ENCODE results near the gene ANKRD65. TPM values are rescaled to one million over a fixed set of nuclear protein-coding genes. Genes with fewer than 3 reads are reported as not detected.

Gene ANKRD65
- polyA plus RNA-seq, 2 donors = 10.6 to 12.4 TPM

DNA sequence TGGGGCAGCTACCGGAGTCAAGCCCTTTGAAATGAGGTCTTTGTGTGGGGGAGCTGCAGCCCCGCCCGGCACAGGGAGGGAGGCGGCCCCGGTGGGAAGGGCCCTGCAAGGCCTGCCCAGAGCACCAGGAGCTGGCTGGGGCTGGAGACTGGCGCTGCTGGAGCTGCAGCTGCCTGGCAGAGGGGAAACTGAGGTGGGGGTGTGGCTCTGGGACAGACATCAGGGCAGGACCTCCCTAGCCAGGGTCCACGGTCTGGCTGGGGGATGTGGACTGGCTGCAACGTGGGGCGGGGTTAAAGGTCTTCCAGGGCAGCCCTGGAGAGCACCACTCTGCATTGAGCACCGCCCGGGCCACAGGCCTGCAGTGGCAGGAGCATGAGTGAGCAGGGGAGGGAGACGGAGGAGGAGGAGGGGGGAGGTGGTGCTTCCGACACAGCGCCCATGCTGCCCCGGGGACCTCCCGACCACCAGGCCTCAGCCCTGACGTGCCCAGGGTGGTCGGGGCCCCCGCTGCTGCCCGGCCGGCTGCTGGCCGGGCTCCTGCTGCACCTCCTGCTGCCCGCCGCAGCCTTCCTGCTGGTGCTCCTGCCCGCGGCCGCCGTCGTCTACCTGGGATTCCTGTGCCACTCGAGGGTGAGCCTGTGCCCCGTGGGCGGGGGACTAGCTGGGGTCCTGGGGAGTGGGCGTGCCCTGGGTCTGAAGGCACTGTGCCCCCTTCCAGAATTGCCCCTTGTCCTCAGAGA is 4.8 kb upstream of the ANKRD65 start:
- H3K27me3 ChIP-seq (ENCODE audit: control insufficient read depth in 1 of 2, insufficient read depth in 2 of 2, low read length in 2 of 2) = no peaks in the 10 kb centered on the region
- H3K4me1 ChIP-seq (ENCODE audit: control insufficient read depth in 2 of 2, insufficient read depth in 2 of 2, low read length in 1 of 2) = peaks cover 15 to 16% of the 10 kb centered on the region in 2 donors
- H3K36me3 ChIP-seq (ENCODE audit: control insufficient read depth in 2 of 2, insufficient read depth in 2 of 2, low read length in 1 of 2) = no peaks in the 10 kb centered on the region
- no peaks in the 10 kb centered on the region for H3K9me3 ChIP-seq (ENCODE audit: control insufficient read depth in 2 of 2, insufficient read depth in 1 of 2, low read depth in 1 of 2, low read length in 1 of 2)
- no peak overlapping the region for H3K27ac ChIP-seq (ENCODE audit: low read depth in 2 of 2, low read length in 1 of 2)
- no peak overlapping the region for H3K4me3 ChIP-seq (ENCODE audit: low read depth in 1 of 2, low read length in 2 of 2)
- WGBS, 2 donors = 39 to 40% methylated on average over 14 to 33 of the region's 33 CpGs

DNA sequence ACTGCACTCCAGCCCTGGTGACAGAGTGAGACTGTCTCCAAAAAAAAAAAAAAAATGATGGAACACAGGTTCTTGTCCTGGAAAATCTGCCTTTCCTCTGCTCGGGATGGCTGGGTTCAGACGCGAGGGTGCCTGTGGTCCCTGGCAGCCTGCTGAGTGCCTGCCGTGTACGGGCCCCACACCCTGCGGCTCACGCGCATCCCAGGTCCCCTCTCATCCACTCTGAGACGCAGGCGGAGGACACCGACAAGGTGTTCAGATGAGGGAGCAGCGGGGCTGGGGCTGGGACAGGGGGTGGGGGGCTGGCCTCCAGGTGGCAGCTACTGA is 4.3 kb upstream of the ANKRD65 start:
- H3K9me3 ChIP-seq (ENCODE audit: control insufficient read depth in 2 of 2, insufficient read depth in 1 of 2, low read depth in 1 of 2, low read length in 1 of 2) = no peaks in the 10 kb centered on the region
- H3K4me3 ChIP-seq (ENCODE audit: low read depth in 1 of 2, low read length in 2 of 2) = no peak overlapping the region
- H3K4me1 ChIP-seq (ENCODE audit: control insufficient read depth in 2 of 2, insufficient read depth in 2 of 2, low read length in 1 of 2) = peaks cover 17 to 19% of the 10 kb centered on the region in 2 donors
- no peak overlapping the region for H3K27ac ChIP-seq (ENCODE audit: low read depth in 2 of 2, low read length in 1 of 2)
- H3K36me3 ChIP-seq (ENCODE audit: control insufficient read depth in 2 of 2, insufficient read depth in 2 of 2, low read length in 1 of 2) = no peaks in the 10 kb centered on the region
- WGBS, 2 donors = 80 to 85% methylated on average over 12 of the region's 12 CpGs
- no peaks in the 10 kb centered on the region for H3K27me3 ChIP-seq (ENCODE audit: control insufficient read depth in 1 of 2, insufficient read depth in 2 of 2, low read length in 2 of 2)

DNA sequence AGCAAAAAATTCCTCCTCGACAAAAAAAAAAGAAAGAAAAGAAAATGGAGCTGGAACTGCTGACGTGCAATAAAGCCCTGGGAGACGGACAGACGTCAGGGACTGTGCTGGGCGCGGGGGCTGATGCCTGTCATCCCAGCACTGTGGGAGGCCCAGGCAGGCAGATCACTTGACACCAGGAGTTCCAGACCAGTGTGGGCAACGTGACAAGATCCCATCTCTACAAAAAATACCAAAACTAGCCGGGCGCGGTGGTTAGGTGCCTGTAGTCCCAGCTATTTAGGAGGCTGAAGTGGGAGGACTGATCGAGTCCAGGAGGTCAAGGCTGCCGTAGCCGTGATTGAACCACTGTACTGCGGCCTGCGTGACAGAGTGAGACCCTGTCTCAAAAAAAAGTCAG is 3.6 kb upstream of the ANKRD65 start:
- Histone ChIP-seq H3K4me3 (ENCODE audit: low read depth in 1 of 2, low read length in 2 of 2) (no peak overlapping the region), H3K27ac (ENCODE audit: low read depth in 2 of 2, low read length in 1 of 2) (no peak overlapping the region), H3K4me1 (ENCODE audit: control insufficient read depth in 2 of 2, insufficient read depth in 2 of 2, low read length in 1 of 2) (peaks cover 16 to 20% of the 10 kb centered on the region in 2 donors), H3K9me3 (ENCODE audit: control insufficient read depth in 2 of 2, insufficient read depth in 1 of 2, low read depth in 1 of 2, low read length in 1 of 2) (no peaks in the 10 kb centered on the region), H3K36me3 (ENCODE audit: control insufficient read depth in 2 of 2, insufficient read depth in 2 of 2, low read length in 1 of 2) (no peaks in the 10 kb centered on the region), H3K27me3 (ENCODE audit: control insufficient read depth in 1 of 2, insufficient read depth in 2 of 2, low read length in 2 of 2) (no peaks in the 10 kb centered on the region)
- 85 to 88% methylated on average over 15 of the region's 15 CpGs for WGBS, 2 donors

DNA sequence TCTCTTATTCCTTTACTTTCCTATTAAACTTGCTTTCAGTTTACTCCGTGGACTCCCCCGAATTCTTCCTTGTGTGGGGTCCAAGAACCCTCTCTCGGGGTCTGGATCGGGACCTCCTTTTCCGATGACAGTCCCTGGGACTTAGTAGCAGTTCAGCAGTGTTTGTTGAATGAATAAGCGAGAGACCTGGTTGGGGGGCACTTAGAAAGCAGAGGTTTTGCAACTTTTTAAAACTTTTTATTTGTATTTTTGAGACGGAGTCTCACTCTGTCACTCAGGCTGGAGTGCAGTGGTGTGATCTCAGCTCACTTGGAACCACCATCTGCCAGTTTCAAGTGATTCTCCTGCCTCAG is 2.1 kb upstream of the ANKRD65 start:
- no peaks in the 10 kb centered on the region for H3K9me3 ChIP-seq (ENCODE audit: control insufficient read depth in 2 of 2, insufficient read depth in 1 of 2, low read depth in 1 of 2, low read length in 1 of 2)
- H3K36me3 ChIP-seq (ENCODE audit: control insufficient read depth in 2 of 2, insufficient read depth in 2 of 2, low read length in 1 of 2) = no peaks in the 10 kb centered on the region
- H3K27me3 ChIP-seq (ENCODE audit: control insufficient read depth in 1 of 2, insufficient read depth in 2 of 2, low read length in 2 of 2) = no peaks in the 10 kb centered on the region
- H3K27ac ChIP-seq (ENCODE audit: low read depth in 2 of 2, low read length in 1 of 2) = no peak overlapping the region
- WGBS, 2 donors = 91 to 93% methylated on average over 7 of the region's 7 CpGs
- H3K4me3 ChIP-seq (ENCODE audit: low read depth in 1 of 2, low read length in 2 of 2) = no peak overlapping the region
- peaks cover 20 to 26% of the 10 kb centered on the region in 2 donors for H3K4me1 ChIP-seq (ENCODE audit: control insufficient read depth in 2 of 2, insufficient read depth in 2 of 2, low read length in 1 of 2)

DNA sequence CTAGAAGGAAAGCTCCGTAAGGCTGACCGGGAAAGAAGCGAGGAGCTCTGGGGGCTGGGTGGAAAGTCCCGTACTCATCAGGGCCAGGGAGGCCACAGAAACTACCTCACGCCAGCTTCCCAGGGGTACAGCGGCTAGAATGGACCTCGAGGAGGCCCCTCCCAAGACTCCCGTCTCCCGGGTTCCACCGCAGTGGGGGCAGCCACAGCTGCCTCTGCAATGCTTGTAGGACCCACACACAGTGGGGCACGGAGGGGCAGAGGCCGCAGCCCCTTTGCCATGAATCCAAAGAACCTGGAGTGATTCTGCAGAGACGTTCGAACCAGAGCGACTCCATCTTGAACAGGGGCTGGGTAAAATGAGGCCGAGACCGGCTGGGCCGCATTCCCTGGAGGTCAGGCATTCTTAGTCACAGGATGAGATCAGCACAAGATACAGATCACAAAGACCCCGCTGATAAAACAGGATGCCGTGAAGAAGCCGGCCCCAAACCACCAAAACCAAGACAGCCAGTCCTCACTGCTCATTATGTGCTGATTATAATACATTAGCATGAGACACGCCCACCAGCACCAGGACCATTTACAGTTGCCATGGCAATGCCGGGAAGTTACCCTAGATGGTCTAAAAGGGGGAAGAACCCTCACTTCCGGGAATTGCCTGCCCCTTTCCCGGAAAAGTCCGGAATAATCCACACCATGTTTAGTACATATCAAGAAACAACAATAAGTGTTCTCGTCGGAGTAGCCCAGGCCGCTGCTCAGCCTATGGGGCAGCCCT is 1.6 kb upstream of the ANKRD65 start:
- H3K4me3 ChIP-seq (ENCODE audit: low read depth in 1 of 2, low read length in 2 of 2) = no peak overlapping the region
- H3K27ac ChIP-seq (ENCODE audit: low read depth in 2 of 2, low read length in 1 of 2) = peak overlapping the region in 1 of 2 donors; percentile 29
- no peaks in the 10 kb centered on the region for H3K36me3 ChIP-seq (ENCODE audit: control insufficient read depth in 2 of 2, insufficient read depth in 2 of 2, low read length in 1 of 2)
- H3K27me3 ChIP-seq (ENCODE audit: control insufficient read depth in 1 of 2, insufficient read depth in 2 of 2, low read length in 2 of 2) = no peaks in the 10 kb centered on the region
- H3K9me3 ChIP-seq (ENCODE audit: control insufficient read depth in 2 of 2, insufficient read depth in 1 of 2, low read depth in 1 of 2, low read length in 1 of 2) = no peaks in the 10 kb centered on the region
- 65 to 69% methylated on average over 29 of the region's 29 CpGs for WGBS, 2 donors
- peaks cover 20 to 26% of the 10 kb centered on the region in 2 donors for H3K4me1 ChIP-seq (ENCODE audit: control insufficient read depth in 2 of 2, insufficient read depth in 2 of 2, low read length in 1 of 2)

DNA sequence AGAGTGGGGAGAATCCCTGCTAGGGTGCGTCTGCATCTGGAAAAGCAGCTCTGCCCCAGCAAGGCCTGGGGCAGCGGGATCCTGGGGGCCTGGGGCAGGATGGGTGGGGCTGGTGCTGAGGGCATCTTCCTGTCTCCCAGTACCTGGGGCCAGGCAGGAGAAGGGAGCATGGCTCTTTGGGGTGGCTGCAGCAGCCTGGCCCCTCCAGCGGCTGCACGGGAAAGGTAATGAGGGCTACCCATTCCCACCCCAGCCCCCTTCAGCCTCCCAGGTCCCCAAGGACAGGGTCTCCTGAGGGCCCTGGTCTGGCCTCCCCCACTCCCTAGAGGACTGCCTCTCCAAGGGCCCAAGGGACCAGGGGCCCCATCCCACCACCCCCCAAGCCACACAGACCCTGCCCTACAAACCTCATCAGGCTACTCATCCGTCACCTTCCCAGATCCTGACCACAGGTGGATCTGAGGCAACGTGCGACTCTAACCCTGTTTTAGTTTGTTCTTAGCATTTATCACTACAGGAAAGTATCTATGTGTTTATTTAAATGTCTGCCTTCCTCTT is 910 bp upstream of the ANKRD65 start:
- WGBS, 2 donors = 76 to 83% methylated on average over 6 to 7 of the region's 7 CpGs
- Histone ChIP-seq H3K27ac (ENCODE audit: low read depth in 2 of 2, low read length in 1 of 2) (peak overlapping the region in 1 of 2 donors; percentile 73), H3K9me3 (ENCODE audit: control insufficient read depth in 2 of 2, insufficient read depth in 1 of 2, low read depth in 1 of 2, low read length in 1 of 2) (no peaks in the 10 kb centered on the region), H3K4me1 (ENCODE audit: control insufficient read depth in 2 of 2, insufficient read depth in 2 of 2, low read length in 1 of 2) (peaks cover 20 to 26% of the 10 kb centered on the region in 2 donors), H3K36me3 (ENCODE audit: control insufficient read depth in 2 of 2, insufficient read depth in 2 of 2, low read length in 1 of 2) (no peaks in the 10 kb centered on the region), H3K4me3 (ENCODE audit: low read depth in 1 of 2, low read length in 2 of 2) (no peak overlapping the region), H3K27me3 (ENCODE audit: control insufficient read depth in 1 of 2, insufficient read depth in 2 of 2, low read length in 2 of 2) (no peaks in the 10 kb centered on the region)

DNA sequence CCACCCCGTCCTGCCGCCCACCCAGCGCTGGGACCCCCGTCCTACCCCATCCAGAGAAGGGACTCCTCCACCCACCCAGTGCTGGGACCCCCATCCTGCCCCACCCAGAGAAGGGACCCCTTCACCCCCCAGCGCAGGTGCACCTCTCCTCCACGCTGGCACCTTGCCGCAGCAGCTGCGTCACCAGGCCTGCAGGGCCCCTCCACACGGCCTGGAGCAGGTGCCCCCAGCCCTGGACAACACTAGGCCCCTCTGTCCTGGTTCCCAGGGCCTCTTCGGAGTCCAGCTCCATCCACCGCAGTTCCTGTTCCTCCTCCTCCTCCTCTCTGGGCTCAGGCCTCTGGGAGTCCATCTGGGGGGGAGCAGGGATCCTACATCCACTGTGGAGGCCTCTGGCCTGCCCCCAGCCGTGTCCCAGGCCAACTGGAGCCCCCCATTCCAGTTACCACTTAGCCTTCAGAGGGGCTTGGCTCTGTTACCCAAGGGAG is 378 bp downstream of the ANKRD65 start:
- WGBS, 2 donors = 41 to 47% methylated on average over 10 to 12 of the region's 12 CpGs
- Histone ChIP-seq H3K36me3 (ENCODE audit: control insufficient read depth in 2 of 2, insufficient read depth in 2 of 2, low read length in 1 of 2) (no peaks in the 10 kb centered on the region), H3K4me1 (ENCODE audit: control insufficient read depth in 2 of 2, insufficient read depth in 2 of 2, low read length in 1 of 2) (peaks cover 18 to 24% of the 10 kb centered on the region in 2 donors), H3K27me3 (ENCODE audit: control insufficient read depth in 1 of 2, insufficient read depth in 2 of 2, low read length in 2 of 2) (no peaks in the 10 kb centered on the region), H3K27ac (ENCODE audit: low read depth in 2 of 2, low read length in 1 of 2) (peak overlapping the region in 1 of 2 donors; percentile 73), H3K9me3 (ENCODE audit: control insufficient read depth in 2 of 2, insufficient read depth in 1 of 2, low read depth in 1 of 2, low read length in 1 of 2) (no peaks in the 10 kb centered on the region), H3K4me3 (ENCODE audit: low read depth in 1 of 2, low read length in 2 of 2) (peak overlapping the region; percentile 45 to 62)

DNA sequence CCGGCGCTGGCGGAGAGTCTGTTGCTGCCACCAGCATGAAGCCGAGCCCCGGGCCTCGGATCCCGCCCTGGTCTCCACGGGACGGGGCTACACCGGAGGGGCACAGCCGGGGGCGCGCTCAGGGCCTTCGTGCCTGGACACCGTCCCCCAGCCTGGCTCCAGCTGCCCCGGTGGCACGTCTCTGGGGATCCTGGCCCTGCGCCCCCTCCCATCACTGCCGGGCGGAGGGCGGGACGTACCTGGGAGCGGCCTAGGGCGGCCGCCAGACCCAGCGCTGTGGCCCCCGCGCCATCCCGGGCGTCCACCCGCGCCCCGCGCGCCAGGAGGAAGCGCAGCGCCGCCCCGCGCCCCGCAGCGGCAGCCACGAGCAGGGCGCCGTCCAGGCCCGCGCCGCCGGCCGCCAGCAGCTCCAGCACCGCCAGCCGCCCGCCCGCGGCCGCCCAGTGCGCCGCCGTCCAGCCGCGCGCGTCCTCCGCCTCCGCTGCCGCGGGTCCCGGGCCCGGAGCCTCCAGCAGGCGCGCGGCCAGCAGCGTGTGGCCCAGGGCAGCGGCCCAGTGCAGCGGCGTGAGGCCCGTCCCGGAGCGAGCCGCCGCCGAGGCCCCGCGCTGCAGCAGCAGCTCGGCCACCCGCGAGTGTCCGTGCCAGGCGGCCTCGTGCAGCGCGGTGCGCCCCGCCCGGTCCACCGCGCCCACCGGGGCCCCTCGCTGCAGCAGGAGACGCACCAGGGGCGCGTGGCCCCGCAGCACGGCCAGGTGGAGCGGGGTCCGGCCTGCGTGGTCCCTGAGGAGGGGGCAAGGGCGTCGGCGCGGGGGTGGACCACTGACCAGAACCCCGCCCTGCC is 1.0 kb downstream of the ANKRD65 start:
- H3K27ac ChIP-seq (ENCODE audit: low read depth in 2 of 2, low read length in 1 of 2) = peak overlapping the region; percentile 70 to 81
- no peaks in the 10 kb centered on the region for H3K9me3 ChIP-seq (ENCODE audit: control insufficient read depth in 2 of 2, insufficient read depth in 1 of 2, low read depth in 1 of 2, low read length in 1 of 2)
- 8 to 14% methylated on average over 42 to 112 of the region's 112 CpGs for WGBS, 2 donors
- peak overlapping the region; percentile 45 to 62 for H3K4me3 ChIP-seq (ENCODE audit: low read depth in 1 of 2, low read length in 2 of 2)
- no peaks in the 10 kb centered on the region for H3K36me3 ChIP-seq (ENCODE audit: control insufficient read depth in 2 of 2, insufficient read depth in 2 of 2, low read length in 1 of 2)
- H3K27me3 ChIP-seq (ENCODE audit: control insufficient read depth in 1 of 2, insufficient read depth in 2 of 2, low read length in 2 of 2) = no peaks in the 10 kb centered on the region
- peaks cover 18 to 23% of the 10 kb centered on the region in 2 donors for H3K4me1 ChIP-seq (ENCODE audit: control insufficient read depth in 2 of 2, insufficient read depth in 2 of 2, low read length in 1 of 2)

DNA sequence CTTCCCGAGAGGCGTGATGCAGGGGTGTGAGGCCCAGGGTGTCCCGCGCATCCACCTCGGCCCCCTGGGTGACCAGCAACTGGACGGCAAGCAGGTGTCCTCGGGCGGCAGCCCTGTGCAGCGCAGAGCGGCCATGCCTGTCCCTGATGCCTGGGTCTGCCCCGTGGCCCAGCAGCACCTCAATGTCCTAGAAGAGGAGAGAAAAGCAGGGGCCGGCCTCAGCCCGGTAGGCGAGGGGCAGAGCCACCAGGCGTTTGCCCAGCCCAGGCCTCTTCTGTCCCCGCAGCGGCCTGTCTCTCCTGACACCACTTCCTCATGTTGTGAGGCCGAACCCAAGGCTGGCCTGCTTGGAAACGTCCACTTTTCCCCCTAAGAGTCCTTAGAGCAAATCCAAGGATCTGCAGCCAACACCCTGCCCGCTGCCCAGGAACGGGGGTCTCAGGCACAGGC is 1.7 kb downstream of the ANKRD65 start:
- Histone ChIP-seq H3K27me3 (ENCODE audit: control insufficient read depth in 1 of 2, insufficient read depth in 2 of 2, low read length in 2 of 2) (no peaks in the 10 kb centered on the region), H3K4me1 (ENCODE audit: control insufficient read depth in 2 of 2, insufficient read depth in 2 of 2, low read length in 1 of 2) (peaks cover 18 to 23% of the 10 kb centered on the region in 2 donors), H3K4me3 (ENCODE audit: low read depth in 1 of 2, low read length in 2 of 2) (peak overlapping the region; percentile 45 to 62), H3K27ac (ENCODE audit: low read depth in 2 of 2, low read length in 1 of 2) (peak overlapping the region; percentile 70 to 81), H3K9me3 (ENCODE audit: control insufficient read depth in 2 of 2, insufficient read depth in 1 of 2, low read depth in 1 of 2, low read length in 1 of 2) (no peaks in the 10 kb centered on the region), H3K36me3 (ENCODE audit: control insufficient read depth in 2 of 2, insufficient read depth in 2 of 2, low read length in 1 of 2) (no peaks in the 10 kb centered on the region)
- 74 to 76% methylated on average over 21 of the region's 21 CpGs for WGBS, 2 donors
